Measurements from ENCODE around the gene AURKAIP1. TPM values are rescaled to one million over a fixed set of nuclear protein-coding genes. Genes with fewer than 3 reads are reported as not detected.

The AURKAIP1 gene
- total and polyA plus RNA-seq, 2 of the 4 experiments (the other 2 are of a cell fraction), result 45.7 to 107 TPM

- TF ChIP-seq FOS (IDR thresholded peaks at IDR 0.05; ENCODE audit: low read depth, low read length) (no peak), MAZ (IDR thresholded peaks at IDR 0.05; ENCODE audit: borderline replicate concordance, low read depth, low read length) (no peak)
Measured at GRCh38 chr1:1354271-1355247, 20.4 kb downstream of the AURKAIP1 start (continued).

GRCh38 chr1:1353389-1354151 is 21.4 kb downstream of the AURKAIP1 start:
- no peak overlapping the region for H3K14ac ChIP-seq (replicated peaks; ENCODE audit: low read depth, low read length)
- no peak overlapping the region for H3K23ac ChIP-seq (ENCODE audit: low read depth, low read length)
- no peak overlapping the region; the same call in 1 of the 2 replicates for H3K4me2 ChIP-seq (ENCODE audit: low read depth, low read length)
- H3K79me1 ChIP-seq (ENCODE audit: low read depth in 1 of 2, low read length in 2 of 2), result peaks cover 8 to 24% of the 10 kb centered on the region in 2 experiments; a peak in 3 of 4 replicates
- H3K4me3 ChIP-seq (ENCODE audit: insufficient read depth, low read depth, low read length), result no peak overlapping the region
- H3K36me3 ChIP-seq (ENCODE audit: control insufficient read depth, insufficient read depth, low read length), result peaks cover 39% of the 10 kb centered on the region
- no peak overlapping the region for H2BK120ac ChIP-seq (ENCODE audit: low read depth, low read length)
- H3K9me3 ChIP-seq (ENCODE audit: control insufficient read depth, insufficient read depth, low read length), result no peaks in the 10 kb centered on the region
- H2BK20ac ChIP-seq (ENCODE audit: low read depth, low read length), result no peak overlapping the region
- H3K27me3 ChIP-seq (ENCODE audit: control insufficient read depth, insufficient read depth, low read length), result no peaks in the 10 kb centered on the region
- H3K18ac ChIP-seq (ENCODE audit: low read depth, low read length), result no peak overlapping the region
- H3K9me1 ChIP-seq (ENCODE audit: insufficient read depth, low read length), result no peaks in the 10 kb centered on the region
- ChIA-PET CTCF (no interaction called here), POLR2A (ENCODE audit: unreplicated experiment) (no interaction called here)
- no peak overlapping the region for H4K91ac ChIP-seq (ENCODE audit: insufficient read depth, low read depth, low read length)
- H2AK5ac ChIP-seq (ENCODE audit: low read depth, low read length), result no peak overlapping the region; the same call in 1 of the 2 replicates
- no peak overlapping the region for H2BK15ac ChIP-seq (ENCODE audit: low read depth, low read length)
- no peak overlapping the region for H2BK5ac ChIP-seq (ENCODE audit: low read depth, low read length, poor library complexity, severe bottlenecking)
- WGBS, 2 experiments (ENCODE audit: extremely low coverage in 2 of 2, insufficient read length in 1 of 2), result 68% methylated on average over 4 of the region's 28 CpGs; no CpG with 5 or more reads in 1 of the 2 experiments
- no peak overlapping the region for H4K5ac ChIP-seq (ENCODE audit: low read depth, low read length)
- ATAC-seq (ENCODE audit: low read depth) (no peak), DNase-seq (no peak)
- H2AFZ ChIP-seq (replicated peaks; ENCODE audit: low read length, poor library complexity), result peak overlapping the region; percentile 24
- H3K56ac ChIP-seq (ENCODE audit: extremely low read depth, insufficient read depth, low read length), result no peak overlapping the region
- peaks cover 55% of the 10 kb centered on the region for H4K20me1 ChIP-seq (ENCODE audit: insufficient read depth, low read length)
- H3K27ac ChIP-seq (ENCODE audit: insufficient read depth, low read length), result peak overlapping the region; percentile 21; the same call in 1 of the 2 replicates
- dilution Hi-C loops (cut with HindIII; ENCODE audit: low sequenced_read_pairs, unreplicated experiment) (no loop called here), in situ Hi-C loops (cut with MboI; ENCODE audit: low sequenced_read_pairs) (no loop called here), intact Hi-C loops (cut with micrococcal nuclease) (no loop called here)
- peaks cover 22% of the 10 kb centered on the region for H3K4me1 ChIP-seq (ENCODE audit: control insufficient read depth, insufficient read depth, low read length)
- no TSS peak for BruUV-seq (replicated peaks)
- no peak overlapping the region for H4K8ac ChIP-seq (ENCODE audit: low read depth in 2 of 2, low read length in 2 of 2)
- H3K4ac ChIP-seq (ENCODE audit: low read depth, low read length), result no peak overlapping the region
- no peak overlapping the region for H3K9ac ChIP-seq (ENCODE audit: low read depth, low read length)
- H2AK9ac ChIP-seq (replicated peaks; ENCODE audit: low read depth, low read length, poor library complexity), result no peak overlapping the region
- TF ChIP-seq RFX5 (IDR thresholded peaks at IDR 0.05; ENCODE audit: low read depth, low read length) (no peak), SMC3 (IDR thresholded peaks at IDR 0.05; ENCODE audit: low read depth, low read length) (no peak), RAD21 (IDR thresholded peaks at IDR 0.05; ENCODE audit: low read length) (no peak), BHLHE40 (IDR thresholded peaks at IDR 0.05; ENCODE audit: low read depth, low read length) (no peak), NFE2L2 (IDR thresholded peaks at IDR 0.05; ENCODE audit: low read depth, low read length) (no peak), CHD1 (IDR thresholded peaks at IDR 0.05; ENCODE audit: low read depth, low read length) (no peak), USF2 (IDR thresholded peaks at IDR 0.05; ENCODE audit: low read depth, low read length) (no peak), CEBPB (IDR thresholded peaks at IDR 0.05; ENCODE audit: low read depth, low read length) (no peak), CTCF (conservative IDR thresholded peaks at IDR 0.05; ENCODE audit: low read depth, low read length) (no peak)
